Right lung (tissue), 5 donors: Measurements from ENCODE around the gene DEXI. TPM values are rescaled to one million over a fixed set of nuclear protein-coding genes. Genes with fewer than 3 reads are reported as not detected.
A peak's percentile ranks its signal among the peaks of the same experiment; 100 is the strongest.
"Not testable (repeated sequence)": the region's sequence is repeated elsewhere in the genome, so short reads cannot be mapped to it uniquely, and the experiment has no call there.

ENCODE experiments used
- DNase-seq, 2 donors: peaks; one replicate each; pipeline ENCODE4 v3.0.0-alpha.2; 2013
- polyA plus RNA-seq, 5 donors: library from polyadenylated mRNA; unstranded; fragments of 120-200 nt; gene quantifications; one replicate each; pipeline versions ENCODE4 v1.2.1 to v1.2.3, GENCODE V29; 2013; ENCODE audit warnings: inconsistent platforms in 1 of 5, low replicate concordance in 1 of 5; ENCODE audit not compliant: insufficient read length in 5 of 5, insufficient read depth in 1 of 5

The DEXI gene
- polyA plus RNA-seq, 5 donors = 37.5 to 50.9 (median 40.9) TPM

DNA sequence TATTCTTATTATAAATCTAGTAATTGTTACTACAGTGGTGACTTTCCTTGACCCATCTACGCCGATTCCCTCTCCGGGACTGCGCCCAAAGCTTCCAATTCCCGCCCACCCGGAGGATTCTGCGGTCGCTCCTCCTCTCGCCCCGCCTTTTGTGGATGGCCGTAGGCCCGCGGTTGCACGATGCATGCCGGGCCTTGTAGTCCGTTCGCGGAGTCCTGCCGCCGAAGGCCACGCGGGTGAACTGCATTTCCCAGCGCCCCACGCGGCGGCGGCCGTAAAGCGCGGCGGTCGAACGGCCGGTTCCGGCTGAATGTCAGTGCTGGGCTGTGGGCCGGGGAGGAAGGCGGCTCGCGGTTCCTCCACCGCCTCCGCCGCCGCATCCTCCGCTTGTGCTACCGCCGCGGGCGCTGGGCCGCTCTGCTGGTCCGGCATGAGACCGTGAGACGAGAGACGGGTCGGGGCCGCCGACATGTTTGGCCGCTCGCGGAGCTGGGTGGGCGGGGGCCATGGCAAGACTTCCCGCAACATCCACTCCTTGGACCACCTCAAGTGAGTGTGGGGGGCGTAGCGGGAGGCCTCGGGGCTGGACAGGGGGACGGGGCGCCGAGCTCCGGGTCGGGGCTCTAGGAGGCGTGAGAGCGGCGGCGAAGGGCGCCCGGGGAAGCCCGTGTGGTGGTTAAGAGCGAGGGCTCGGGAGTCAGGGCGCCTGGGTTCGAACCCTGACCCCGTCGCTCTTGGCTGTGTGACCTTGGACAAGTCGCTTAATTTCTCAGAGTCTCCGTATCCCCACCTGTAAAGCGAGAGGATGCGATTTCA lies 2.2 kb upstream of the DEXI start, which contains the start of gene CLEC16A:
Gene CLEC16A (plus strand): TSS at position 316 of the 816 bp plus-strand sequence. CDS start 154 bp downstream, at position 470.
- peak; percentile 94 for DNase-seq

DNA sequence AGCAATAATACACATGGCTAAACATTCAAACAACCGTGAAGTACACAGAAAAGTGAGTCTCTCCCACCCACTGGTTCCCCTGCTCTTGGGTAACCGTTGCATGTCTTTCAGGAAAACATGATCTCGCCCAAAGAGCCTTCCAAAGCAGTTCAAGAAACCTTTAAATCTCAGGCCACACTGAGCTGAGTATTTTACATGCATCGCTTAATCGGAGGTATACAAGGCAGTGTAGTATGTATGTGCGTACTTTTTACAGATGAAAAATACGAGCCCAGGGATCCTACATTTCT lies 741 bp upstream of the DEXI start:
- no peak for DNase-seq

DNA sequence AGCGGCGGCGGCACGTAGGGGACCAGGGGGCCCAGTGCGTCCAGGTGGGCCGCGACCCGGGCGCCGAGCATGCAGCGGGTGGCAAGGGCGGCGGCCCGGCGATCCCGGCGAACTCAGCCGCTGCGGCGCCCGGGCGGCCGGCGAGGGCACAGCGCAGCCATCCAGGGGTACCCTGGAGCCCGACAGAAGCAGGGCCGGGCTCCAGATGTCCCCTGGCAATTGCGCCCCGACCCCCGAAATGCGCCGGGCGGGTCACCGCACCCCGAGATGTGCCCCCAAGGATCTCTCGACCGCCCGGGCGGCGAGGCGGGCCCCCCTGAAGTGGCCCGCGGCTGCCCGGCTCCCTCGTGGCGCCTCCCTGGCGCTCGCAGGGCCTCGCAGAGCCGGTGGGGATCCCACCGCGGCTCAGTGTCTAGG lies 325 bp downstream of the DEXI start:
- not testable (repeated sequence) for DNase-seq

DNA sequence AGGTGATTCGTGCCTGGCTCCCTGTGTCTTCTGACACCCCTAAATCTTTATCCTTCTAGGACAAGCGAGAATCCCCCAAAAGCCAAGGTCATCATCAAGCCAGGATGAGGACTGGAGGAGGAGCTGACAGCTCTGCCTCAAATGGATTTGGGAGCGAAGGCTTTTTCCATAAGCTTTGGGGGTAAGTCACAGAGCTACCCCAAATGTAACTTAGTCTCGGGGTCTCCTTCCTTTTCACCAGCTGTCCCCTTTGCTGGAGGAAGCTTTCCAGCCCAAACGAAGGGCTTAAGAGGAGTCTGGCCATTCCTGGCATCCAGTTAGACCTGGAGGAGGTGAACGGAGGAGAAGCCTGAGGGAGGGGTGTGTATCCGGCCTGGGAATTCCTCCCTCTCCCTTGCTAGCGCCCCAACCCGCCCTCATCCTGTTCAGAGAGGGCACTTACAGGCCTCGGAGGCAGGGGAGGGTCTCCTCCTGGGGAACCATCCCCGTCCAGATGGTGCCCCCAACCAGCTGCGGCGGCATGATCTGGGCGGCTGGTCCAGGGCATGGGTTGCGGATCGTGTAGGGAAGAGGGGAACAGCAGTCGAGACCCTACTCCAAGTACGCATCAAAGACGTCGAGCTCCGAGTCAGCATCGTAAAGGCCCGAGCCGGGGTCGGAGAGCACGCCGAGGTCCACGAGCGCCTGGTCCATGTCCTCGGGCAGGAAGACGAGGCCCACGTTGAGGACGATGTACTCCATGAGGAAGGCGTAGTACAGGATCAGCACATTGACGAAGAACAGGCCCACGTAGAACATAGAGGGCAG lies 938 bp downstream of the DEXI start:
- DNase-seq = no peak

DNA sequence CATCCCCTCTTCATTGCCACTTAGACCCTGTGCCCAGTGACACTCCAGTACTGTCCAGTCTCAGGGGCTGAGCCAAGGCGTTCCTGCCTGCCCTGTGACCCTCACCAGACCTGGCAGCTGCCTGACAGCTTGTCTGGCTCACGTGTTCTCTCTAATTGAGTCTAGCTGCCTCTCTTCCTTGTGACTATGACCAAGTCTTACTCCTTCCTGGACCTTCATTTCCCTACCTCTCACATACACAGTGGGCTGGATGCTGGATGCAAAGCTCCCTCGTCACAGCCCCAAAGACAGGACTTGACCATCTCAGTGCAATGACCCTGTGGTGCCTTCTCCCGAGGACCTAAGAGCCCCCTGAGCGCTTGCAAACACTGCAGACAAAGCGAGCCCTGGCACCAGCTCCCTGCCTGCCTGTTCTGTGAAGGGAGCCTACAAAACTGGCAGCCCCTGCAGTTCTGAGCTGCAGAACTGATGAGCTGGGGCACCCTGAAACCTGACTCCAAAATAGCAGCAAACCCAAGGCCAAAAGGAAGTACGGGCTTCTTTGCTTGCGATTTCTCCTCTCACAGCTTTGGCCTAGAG lies 1.7 kb downstream of the DEXI start:
- no peak for DNase-seq

DNA sequence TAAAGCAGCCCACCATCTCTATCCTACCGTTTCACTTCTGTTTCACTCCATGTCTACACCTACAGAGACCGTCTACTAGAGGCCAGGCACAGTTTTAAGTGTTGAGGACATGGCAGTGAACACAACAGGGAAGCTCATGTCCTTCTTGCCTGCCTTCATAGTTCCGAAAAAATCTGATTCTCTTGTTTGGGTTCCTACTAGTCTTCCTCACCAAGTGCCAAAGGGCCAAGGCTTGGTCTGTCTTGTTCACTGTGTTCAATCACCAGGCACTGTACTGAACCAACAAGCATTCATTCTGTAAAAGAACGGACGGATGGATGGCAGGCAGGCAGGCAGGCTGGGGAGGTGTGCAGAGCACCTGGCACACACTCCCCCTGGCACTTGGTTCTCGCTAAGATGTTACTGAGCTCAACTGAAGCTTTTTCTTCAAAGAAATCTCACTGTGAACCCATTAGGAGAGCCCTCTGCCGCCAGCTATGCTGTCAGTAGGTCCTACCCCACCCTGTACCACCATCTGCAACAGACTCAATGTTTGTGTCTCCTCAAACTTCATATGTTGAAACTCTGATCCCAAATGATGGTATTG lies 2.5 kb downstream of the DEXI start:
- DNase-seq = no peak

DNA sequence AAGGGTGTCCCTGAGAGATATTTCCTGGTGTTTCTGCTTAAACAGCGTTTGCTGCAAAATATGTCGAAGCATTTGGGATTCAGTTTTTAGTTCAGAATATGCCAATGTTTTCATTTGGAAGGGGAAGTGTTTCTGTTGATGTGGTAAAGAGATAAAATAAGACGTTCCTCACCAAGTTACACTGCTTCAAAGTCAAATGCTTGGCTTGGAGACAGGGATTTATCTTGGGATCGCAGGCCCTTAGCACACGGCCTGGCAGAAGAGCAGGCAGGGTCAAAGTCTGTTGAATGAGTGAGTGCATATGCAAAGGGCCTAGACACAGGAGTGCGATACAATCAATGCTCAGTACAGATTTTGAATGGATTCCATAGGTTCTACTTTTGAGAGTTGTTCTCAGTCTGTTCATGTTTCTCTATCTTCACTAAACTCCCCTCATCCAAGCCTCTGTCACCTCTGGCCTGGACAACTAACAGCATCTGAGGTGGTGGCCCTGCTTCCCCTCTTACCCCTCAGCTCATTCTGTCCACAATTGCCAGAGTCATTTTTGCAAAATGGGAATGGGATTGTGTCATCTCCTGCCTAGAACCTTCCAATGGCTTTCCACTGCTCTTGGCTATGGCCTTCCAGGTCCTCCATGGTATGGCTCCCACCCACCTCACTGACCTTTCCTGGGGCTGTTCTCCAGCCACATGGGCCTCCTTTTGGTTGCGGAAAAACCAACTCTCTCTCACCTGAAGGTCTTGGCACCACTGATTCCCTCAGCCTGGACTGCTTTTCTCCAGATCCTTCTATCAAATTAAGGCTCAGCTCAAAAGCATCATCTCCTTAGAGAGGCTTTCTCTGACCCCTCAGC lies 3.2 kb downstream of the DEXI start:
- no peak for DNase-seq

DNA sequence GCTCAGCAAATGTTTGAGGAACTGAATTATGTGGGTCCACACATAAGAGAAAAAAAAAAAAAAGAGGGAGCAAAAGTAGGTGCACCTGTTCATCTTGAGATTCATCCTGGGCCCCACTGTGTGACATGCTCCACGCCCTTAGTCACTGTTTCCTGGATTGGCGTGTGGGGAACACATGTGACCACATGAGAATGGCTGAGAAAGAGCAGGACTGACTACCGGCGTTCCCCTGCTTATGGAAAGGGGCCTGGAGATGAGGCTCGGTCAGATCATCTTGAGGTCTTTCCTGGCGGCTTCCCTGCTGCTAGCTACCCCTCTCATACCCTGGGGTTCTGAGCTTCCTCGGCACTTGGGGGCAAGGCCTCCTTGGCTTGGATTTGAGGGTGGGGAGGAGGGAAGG lies 3.9 kb downstream of the DEXI start:
- no peak for DNase-seq

DNA sequence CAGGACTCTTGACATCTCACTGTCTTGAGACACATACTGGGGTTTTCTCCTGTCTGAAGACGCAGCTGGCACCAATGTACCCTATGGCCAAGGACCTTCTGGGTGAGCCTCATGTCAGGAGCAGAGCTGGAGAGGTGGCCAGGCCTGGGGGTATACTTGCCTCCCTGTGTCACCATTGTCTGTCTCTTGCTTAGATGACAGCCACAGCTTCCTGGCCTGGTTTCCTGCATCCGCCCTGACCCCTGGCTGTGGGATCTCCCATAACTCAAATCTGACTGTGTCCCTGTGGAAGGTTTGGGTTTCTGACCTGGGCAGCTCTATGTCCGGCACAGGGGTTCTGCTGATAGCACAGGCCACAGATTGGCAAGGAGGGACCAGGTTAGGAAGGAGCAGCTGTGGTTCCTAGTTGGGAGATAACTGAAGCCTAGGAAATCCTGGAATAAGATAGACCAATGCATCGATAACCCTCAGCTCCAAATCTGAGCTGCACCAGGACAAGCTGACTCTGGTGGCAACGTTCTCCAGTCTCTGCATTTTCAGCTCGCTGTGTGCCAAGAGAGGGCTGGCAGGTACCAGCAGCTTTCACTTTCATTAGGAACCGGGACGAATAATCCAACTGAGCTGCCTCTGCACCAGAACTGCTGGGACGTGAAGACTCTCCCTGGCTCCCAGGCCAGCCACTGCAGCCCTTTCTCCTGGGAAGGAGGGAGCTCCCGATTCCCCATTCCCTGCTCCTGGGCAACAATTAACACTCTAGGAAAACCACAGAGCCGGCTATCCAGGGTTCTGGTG lies 5.0 kb downstream of the DEXI start:
- no peak for DNase-seq

DNA sequence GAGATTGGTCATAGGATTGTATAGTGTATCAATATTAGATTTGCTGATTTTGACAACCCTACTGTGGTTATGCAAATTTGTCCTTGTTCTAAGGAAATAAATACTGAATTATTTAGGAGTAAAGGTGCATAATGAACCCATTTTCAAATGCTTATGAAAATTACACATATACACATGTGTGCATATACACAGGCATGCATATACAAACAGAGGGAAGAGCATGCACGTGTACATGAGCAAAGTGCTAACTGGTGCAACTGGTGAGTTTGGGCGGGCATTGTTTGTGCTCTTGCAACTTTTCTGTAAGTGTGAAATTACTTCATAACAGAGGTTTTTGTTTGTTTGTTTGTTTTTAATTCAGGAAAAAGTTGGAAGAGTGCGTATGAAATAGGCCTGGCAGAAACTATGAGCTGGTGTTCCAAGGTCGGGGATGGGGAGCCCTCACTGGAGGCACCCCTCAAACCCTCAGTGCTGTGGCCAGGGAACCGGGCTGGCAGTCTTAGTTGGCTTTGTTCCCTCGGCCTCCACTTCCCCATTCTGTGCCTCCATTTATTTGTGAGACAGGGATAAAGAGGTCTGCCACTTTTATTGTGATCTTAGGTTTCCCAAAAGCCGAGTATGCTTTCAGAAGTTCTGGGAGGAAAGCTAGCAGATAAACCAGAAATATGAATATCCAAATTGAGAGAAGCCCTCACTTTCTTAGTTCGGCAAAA lies 5.8 kb downstream of the DEXI start:
- no peak for DNase-seq

DNA sequence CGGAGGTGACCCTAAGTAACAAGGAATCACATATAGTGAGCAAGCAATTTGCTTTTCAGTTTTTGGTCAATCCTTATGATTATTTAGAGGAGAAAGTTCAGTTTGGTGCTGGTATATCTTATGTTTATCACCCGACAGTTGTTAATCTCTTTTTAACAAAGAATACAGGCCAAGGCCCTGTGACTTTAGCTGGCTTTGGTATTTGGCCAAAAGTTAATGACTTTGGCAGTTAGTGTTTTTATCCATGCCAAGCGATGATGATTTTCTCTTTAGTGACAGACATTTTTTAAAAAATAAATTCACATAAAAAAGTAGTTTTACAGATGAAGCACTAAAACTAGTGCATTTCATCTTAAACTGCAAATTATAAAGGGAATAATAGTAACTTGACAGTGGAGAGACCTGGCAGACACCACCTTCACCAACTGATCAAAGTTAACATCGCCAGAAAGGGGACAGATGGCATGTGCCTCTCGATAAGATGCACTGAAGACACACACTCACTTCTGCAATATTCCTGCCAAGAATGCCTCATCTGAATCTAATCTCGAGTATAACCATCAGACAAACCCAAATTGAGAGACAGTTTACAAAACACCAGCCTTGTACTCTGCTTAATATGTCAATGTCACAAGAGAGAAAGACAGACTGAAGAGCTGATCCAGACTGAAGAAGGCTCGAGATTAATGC lies 6.9 kb downstream of the DEXI start:
- DNase-seq = no peak

DNA sequence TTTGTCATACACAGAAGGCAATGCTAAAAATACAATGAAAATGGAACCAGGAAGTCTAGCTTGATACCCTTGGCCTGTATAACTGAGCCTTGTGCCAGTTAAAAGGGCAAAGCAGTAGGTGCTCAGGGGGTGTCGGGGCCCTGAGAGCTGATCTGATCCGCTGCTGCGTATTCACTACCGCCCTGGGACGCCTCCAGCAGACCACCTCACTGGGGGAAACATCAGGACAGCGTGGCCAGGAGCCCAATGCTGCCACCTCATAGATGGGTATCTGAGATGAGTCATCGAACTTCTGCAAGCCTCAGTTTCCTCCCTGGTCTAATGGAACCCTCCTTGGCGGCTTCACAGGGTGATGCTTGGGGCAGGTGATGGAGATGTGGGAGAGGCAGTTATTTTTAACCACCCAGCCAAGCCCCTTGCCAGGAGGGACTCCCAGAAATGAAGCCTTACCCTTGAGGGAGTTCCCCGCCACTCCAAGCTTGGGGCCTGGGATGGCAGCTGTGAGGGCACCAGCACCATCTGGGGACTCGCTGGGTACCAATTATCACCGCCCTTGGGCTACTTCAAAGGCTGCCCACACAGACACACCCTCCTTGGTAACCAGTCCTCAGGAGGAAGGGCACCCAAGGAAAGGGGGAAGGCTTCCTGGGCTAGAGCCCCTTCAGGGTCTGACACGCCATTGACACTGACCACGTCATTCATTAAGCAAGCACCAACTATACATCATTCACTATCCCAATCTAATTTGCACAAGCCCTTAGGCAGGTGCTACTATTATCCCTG lies 7.8 kb downstream of the DEXI start:
- no peak for DNase-seq

DNA sequence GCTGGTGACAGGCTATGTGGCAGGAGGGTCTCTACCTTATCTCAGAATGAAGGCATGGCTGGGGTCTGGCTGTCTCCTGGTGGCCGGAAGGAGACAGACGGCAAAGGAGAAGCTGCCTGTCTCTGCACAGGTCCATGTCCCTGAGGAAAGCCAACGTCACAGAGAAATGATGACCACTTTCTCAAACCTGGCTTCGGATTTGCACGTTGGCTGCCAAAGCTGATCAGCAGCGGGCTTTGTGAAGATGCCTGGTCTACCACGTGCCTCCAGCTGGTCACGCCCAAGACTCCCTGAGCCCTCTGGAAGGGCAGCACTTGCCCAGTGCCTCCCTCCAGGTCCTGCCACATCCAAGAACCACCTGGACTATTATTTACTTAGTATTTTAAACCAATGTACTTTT lies 8.4 kb downstream of the DEXI start:
- no peak for DNase-seq

DNA sequence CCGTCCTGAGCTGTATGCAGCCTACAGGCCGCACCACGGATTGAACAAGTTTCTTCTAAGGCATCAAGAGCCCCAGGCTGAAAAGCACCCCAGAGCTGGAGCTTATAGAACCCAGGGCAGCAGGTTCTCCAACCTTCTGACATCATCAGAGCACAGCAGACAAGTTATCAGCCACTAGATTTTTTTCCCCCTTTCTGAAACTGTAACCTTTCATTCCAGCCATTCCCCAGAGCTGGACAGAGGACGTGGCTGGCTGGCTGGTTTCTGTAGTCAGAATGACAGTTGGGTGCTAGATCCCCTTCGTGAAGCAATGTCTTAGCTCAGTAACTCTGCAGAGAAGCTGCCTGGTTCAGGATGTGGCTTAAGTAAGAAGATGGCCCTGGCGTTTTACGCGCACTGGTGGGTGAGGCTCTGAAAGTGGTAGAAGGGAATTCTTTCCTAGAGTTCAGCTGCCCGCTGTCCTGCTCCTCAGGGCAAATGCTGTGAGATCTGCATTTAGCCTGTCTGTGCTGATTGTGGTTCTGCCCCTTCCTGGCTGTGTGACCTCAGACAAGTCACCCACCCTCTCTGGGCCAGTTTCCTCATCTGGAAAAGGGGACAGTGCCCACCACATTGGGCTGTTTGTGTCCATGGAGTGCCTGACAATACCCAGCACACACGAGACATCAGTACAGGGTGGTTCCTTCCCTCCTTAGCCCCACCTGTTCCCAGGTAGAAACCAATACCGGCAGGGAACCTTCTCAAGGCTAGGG lies 9.1 kb downstream of the DEXI start:
- DNase-seq = no peak

DNA sequence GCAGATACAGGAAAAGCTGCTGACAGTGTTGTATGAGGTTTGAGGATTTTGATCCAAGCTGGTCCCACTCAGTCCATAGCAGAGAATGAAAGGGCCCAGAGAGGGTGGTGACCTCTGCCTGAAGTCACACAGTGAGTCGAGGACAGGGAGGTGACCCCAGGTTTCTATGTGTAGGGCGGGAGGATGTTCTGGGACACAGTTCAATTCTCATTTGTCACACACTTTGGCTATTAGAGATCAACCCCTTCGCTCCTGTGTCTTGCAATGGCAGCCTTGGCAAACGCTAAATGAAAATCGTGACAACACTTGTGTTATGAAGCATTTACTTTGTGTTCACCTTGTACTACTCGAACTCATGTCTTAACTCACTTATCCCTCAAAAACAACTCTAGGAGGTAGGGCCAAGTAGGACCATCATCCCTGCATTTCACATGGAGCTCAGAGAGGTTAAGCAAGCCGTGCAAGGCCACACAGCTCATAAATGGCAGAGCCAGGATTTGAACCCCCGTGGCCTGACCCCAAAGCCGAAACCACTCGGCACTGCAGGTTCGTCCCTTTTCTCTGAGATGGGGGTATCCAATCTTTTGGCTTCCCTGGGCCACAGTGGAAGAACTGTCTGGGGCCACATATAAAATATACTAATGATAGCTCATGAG lies 10.2 kb downstream of the DEXI start:
- DNase-seq = no peak

DNA sequence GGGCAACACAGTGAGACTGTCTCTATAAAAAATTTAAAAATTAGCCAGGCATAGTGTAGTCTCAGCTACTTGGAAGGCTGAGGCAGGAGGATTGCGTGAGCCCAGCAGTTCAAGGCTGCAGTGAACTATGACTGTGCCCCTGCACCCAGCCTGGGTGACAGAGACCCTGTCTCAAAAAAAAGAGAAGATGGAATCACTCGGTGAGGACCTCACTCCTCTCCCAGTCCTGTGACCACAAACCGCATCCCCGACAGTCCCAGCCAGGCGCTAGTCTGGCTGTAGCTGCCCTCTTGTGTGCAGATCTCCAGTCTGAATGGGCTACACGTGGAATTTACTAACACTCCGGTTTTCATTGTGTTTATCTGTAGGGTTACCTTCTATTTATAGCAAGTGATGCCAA lies 11.1 kb downstream of the DEXI start:
- no peak for DNase-seq

DNA sequence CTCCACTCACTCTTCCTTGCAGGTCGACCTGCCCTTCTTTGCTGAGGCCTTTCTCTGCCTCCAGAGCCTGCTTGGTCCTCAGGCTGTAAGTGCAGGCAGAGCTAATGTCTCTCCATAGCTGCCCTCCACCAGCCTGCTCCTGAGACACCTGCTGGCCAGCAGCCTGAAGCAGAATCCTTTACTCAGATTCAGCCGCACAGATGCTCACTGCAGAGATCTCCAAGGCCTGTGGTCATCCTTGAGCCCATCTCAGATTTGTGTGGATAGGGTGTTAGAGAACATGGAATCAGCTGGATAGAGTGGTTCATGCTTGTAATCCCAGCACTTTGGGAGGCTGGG lies 11.5 kb downstream of the DEXI start:
- no peak for DNase-seq
